ENCODE results near the gene SOAT1.

GRCh38 chr1:179365342-179366092, 71.9 kb downstream of the SOAT1 start, which contains the start of gene AXDND1:
- TF ChIP-seq, protein P1, sequence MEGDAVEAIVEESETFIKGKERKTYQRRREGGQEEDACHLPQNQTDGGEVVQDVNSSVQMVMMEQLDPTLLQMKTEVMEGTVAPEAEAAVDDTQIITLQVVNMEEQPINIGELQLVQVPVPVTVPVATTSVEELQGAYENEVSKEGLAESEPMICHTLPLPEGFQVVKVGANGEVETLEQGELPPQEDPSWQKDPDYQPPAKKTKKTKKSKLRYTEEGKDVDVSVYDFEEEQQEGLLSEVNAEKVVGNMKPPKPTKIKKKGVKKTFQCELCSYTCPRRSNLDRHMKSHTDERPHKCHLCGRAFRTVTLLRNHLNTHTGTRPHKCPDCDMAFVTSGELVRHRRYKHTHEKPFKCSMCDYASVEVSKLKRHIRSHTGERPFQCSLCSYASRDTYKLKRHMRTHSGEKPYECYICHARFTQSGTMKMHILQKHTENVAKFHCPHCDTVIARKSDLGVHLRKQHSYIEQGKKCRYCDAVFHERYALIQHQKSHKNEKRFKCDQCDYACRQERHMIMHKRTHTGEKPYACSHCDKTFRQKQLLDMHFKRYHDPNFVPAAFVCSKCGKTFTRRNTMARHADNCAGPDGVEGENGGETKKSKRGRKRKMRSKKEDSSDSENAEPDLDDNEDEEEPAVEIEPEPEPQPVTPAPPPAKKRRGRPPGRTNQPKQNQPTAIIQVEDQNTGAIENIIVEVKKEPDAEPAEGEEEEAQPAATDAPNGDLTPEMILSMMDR (IDR thresholded peaks at IDR 0.05; ENCODE audit: low read depth, low read length, poor library complexity, severe bottlenecking): no peak
- no peak for TF ChIP-seq EZH2phosphoT487 (IDR thresholded peaks at IDR 0.05; ENCODE audit: borderline replicate concordance, low read length)
